ENCODE data around the gene BCL6.

DNA sequence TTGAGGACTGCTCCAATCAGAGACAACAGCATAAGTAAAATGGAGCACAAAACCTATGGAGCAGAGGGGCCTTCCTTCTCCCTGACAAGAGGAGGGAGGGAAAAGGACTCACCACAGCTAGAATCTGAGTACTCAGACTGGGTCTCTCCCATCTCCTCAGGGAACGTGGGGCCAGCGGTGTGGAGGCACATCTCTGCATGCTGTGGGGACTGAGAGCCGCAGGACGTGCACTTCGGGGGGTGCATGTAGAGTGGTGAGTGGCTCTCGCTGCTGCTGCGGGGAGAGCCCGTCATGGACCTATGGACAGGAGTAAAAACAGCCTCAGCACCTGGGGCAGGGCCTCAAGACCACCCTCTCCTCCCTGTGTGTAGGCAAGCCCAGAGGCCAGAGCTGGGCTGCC is 17.0 kb downstream of the BCL6 start:
- TF ChIP-seq, protein P1, sequence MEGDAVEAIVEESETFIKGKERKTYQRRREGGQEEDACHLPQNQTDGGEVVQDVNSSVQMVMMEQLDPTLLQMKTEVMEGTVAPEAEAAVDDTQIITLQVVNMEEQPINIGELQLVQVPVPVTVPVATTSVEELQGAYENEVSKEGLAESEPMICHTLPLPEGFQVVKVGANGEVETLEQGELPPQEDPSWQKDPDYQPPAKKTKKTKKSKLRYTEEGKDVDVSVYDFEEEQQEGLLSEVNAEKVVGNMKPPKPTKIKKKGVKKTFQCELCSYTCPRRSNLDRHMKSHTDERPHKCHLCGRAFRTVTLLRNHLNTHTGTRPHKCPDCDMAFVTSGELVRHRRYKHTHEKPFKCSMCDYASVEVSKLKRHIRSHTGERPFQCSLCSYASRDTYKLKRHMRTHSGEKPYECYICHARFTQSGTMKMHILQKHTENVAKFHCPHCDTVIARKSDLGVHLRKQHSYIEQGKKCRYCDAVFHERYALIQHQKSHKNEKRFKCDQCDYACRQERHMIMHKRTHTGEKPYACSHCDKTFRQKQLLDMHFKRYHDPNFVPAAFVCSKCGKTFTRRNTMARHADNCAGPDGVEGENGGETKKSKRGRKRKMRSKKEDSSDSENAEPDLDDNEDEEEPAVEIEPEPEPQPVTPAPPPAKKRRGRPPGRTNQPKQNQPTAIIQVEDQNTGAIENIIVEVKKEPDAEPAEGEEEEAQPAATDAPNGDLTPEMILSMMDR (IDR thresholded peaks at IDR 0.05): no peak
- no peak for TF ChIP-seq POLR2A (IDR thresholded peaks at IDR 0.05)

All from ovary (tissue), 3 donors.